Measurements from ENCODE around the gene ARHGEF10L.

GRCh38 chr1:17533201-17533600, 6.3 kb upstream of the ARHGEF10L start:
- TF ChIP-seq POLR2A (IDR thresholded peaks at IDR 0.05), result no peak
- TF ChIP-seq, protein P1, sequence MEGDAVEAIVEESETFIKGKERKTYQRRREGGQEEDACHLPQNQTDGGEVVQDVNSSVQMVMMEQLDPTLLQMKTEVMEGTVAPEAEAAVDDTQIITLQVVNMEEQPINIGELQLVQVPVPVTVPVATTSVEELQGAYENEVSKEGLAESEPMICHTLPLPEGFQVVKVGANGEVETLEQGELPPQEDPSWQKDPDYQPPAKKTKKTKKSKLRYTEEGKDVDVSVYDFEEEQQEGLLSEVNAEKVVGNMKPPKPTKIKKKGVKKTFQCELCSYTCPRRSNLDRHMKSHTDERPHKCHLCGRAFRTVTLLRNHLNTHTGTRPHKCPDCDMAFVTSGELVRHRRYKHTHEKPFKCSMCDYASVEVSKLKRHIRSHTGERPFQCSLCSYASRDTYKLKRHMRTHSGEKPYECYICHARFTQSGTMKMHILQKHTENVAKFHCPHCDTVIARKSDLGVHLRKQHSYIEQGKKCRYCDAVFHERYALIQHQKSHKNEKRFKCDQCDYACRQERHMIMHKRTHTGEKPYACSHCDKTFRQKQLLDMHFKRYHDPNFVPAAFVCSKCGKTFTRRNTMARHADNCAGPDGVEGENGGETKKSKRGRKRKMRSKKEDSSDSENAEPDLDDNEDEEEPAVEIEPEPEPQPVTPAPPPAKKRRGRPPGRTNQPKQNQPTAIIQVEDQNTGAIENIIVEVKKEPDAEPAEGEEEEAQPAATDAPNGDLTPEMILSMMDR (IDR thresholded peaks at IDR 0.05), result no peak

All from Peyer's patch (tissue), 4 donors.